Dendritic cell treated with granulocyte-macrophage colony-stimulating factor and Interleukin-4, amounts not matched to agents 40 ng/mL and 50 ng/mL, for 4 days (primary cell): Measurements from ENCODE around the gene IGLL5.
A peak's percentile ranks its signal among the peaks of the same experiment; 100 is the strongest.

Source experiments
- H3K27ac Mint-ChIP-seq: one replicate; pipeline ENCODE4 v1.8.0; 2022; ENCODE audit warnings: mild to moderate bottlenecking, mixed read lengths
- H3K27me3 Mint-ChIP-seq: one replicate; pipeline ENCODE4 v1.8.0; 2022; ENCODE audit warnings: mild to moderate bottlenecking, mixed read lengths
- H3K36me3 Mint-ChIP-seq: one replicate; pipeline ENCODE4 v1.8.0; 2022; ENCODE audit warnings: low read depth, mixed read lengths
- H3K4me1 Mint-ChIP-seq: one replicate; pipeline ENCODE4 v1.8.0; 2022; ENCODE audit warnings: low read depth, mixed read lengths
- H3K4me3 Mint-ChIP-seq: one replicate; pipeline ENCODE4 v1.8.0; 2022; ENCODE audit warnings: mild to moderate bottlenecking, moderate library complexity, mixed read lengths
- H3K9me3 Mint-ChIP-seq: one replicate; pipeline ENCODE4 v1.8.0; 2022; ENCODE audit warnings: mixed read lengths
- intact Hi-C: fragments of 100-400 bp; cut with micrococcal nuclease; formaldehyde crosslinking; loops from one replicate; pipeline ENCODE4 v1.15.0; 2022

Gene IGLL5

GRCh38 chr22:22924369-22925145 lies 36.9 kb downstream of the IGLL5 start:
- Mint-ChIP-seq H3K36me3 (no peaks in the 10 kb centered on the region), H3K4me3 (no peak overlapping the region), H3K9me3 (no peaks in the 10 kb centered on the region), H3K4me1 (peaks cover 43% of the 10 kb centered on the region), H3K27me3 (peaks cover 8% of the 10 kb centered on the region), H3K27ac (peak overlapping the region; percentile 55)
- intact Hi-C loops: no loop called here

GRCh38 chr22:22925146-22925804 lies 37.7 kb downstream of the IGLL5 start:
- Mint-ChIP-seq H3K27me3 (peaks cover 8% of the 10 kb centered on the region), H3K4me3 (no peak overlapping the region), H3K9me3 (no peaks in the 10 kb centered on the region), H3K36me3 (no peaks in the 10 kb centered on the region), H3K27ac (peak overlapping the region; percentile 73), H3K4me1 (peaks cover 51% of the 10 kb centered on the region)
- intact Hi-C loops: no loop called here

- Mint-ChIP-seq H3K4me3 (no peak overlapping the region), H3K4me1 (peaks cover 57% of the 10 kb centered on the region), H3K27ac (peak overlapping the region; percentile 73), H3K36me3 (no peaks in the 10 kb centered on the region), H3K27me3 (peaks cover 8% of the 10 kb centered on the region), H3K9me3 (no peaks in the 10 kb centered on the region)
- intact Hi-C loops: no loop called here
These were observed 38.3 kb downstream of the IGLL5 start for GRCh38 chr22:22925805-22926369.

DNA sequence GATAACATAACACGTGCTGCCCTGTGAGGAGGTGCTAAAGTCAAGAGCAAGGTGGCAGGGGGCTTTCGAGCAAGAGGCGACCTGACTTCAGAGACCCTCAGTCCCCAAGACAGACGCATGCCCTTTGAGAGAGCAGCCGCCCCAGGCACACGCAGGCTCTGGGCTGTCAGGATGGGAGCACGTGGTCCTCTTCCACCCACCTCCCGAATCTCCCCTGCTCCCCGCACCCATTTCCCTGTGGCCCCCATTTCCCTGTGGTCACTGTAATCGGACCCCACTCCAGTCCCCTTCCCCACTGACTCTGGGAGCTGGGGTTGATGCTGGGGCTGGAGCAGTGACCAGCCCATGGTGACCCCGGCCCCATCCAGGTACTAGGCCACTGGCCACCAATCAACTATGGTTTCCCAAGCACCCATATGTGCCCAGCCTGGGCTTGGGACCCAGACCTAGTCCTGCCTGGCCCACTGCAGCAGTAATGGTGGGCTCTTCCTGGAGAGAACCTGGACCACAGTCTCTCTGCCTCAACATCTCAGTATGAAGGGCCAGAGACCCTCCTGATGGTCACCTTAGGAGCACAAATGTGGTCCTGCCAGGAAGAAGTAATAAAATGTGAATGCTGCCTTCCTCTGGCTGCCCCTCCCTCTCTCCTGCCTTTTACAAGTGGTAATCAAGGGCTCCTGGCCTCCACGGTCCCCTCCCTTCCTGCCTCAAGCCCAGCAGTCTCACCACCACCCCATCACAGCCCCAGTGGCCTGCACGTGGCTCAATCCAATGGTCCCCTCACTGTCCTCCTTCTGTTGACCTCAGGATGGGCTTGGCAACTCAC lies 39.0 kb downstream of the IGLL5 start:
- H3K27ac Mint-ChIP-seq: peak overlapping the region; percentile 73
- H3K36me3 Mint-ChIP-seq: no peaks in the 10 kb centered on the region
- peaks cover 8% of the 10 kb centered on the region for H3K27me3 Mint-ChIP-seq
- peaks cover 64% of the 10 kb centered on the region for H3K4me1 Mint-ChIP-seq
- intact Hi-C loops: no loop called here
- no peak overlapping the region for H3K4me3 Mint-ChIP-seq
- H3K9me3 Mint-ChIP-seq: no peaks in the 10 kb centered on the region

GRCh38 chr22:22927196-22927887 lies 39.7 kb downstream of the IGLL5 start:
- intact Hi-C loops: no loop called here
- H3K9me3 Mint-ChIP-seq: no peaks in the 10 kb centered on the region
- H3K4me3 Mint-ChIP-seq: no peak overlapping the region
- H3K36me3 Mint-ChIP-seq: no peaks in the 10 kb centered on the region
- peaks cover 70% of the 10 kb centered on the region for H3K4me1 Mint-ChIP-seq
- H3K27me3 Mint-ChIP-seq: peaks cover 8% of the 10 kb centered on the region
- peak overlapping the region; percentile 73 for H3K27ac Mint-ChIP-seq

DNA sequence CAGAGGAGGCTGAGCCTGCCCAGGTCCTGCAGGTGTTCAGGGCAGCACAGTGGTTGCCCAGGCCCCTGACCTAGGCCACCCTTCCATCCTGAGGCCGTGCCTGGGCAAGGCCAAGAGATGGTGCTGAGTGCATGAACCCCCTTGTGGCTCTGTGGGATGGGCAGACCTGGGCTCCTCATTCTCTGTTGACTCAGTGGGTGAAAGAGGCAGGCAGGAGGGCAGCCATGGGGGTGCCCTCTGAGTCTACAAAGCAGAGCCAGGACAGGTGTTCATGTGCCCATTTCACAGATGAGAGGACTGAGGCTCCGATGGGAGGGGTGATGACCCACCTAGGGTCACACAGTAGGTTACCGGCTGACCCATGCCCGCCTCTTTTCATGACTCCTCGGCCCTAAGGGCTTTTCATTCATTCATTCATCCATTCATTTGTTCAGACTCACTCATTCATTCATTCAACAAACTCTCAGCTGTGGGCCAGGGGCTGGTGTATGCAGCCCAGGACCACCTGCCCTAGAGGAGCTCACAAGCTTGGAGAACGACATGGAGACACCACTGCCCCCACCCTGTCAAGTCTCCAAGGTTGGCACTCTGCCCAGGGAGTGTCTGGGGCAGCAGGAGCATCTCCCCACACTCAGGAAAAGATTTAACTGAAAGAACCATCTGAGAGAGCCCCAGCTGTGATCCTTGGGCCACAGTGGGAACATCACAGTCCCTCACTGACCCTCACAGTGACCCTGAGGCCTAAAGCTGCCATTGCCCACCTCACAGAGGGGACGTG lies 40.5 kb downstream of the IGLL5 start:
- Mint-ChIP-seq H3K27ac (peak overlapping the region; percentile 73), H3K27me3 (peaks cover 8% of the 10 kb centered on the region), H3K4me1 (peaks cover 77% of the 10 kb centered on the region), H3K36me3 (no peaks in the 10 kb centered on the region), H3K4me3 (no peak overlapping the region), H3K9me3 (no peaks in the 10 kb centered on the region)
- intact Hi-C loops: loop anchor here (1.0 kb wide), 1 partner anchor 19 kb away; no protein-coding TSS in a partner anchor

DNA sequence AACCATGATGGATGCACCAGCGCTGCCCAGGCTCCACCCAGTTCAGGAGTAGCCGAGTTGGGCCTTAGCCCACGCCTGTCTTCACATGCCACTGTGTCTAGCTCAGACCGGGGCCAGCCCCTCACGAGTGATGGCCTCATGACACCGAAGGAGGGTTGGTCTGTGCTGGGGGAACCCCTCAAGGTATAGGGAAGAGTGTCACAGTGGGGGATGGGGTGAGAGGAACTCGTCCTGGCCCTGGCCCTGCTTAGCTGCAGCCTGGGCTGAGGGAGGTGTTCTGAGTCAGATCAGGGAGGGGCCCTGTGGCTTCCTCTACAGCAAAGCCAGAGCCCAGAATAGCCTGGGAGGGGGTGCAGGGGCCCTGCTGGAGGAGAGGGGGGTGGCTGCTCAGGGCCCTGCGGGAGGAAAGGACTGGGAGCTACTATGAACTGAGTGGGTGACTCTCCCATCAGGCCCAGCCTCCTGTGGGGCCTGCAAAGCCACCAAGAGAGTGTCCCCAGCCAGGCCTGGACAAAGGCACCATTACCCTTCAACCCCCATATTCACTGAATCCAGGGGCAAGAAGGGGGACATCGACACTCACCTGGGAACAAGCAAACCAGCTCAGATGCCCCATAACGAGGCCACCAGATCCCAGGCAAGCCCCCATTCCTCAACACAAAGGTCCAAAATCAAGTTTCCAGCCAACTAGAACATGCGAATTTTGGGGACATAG lies 41.2 kb downstream of the IGLL5 start:
- H3K4me1 Mint-ChIP-seq: peaks cover 85% of the 10 kb centered on the region
- H3K27ac Mint-ChIP-seq: peak overlapping the region; percentile 73
- H3K4me3 Mint-ChIP-seq: peak overlapping the region; percentile 7
- H3K27me3 Mint-ChIP-seq: peaks cover 10% of the 10 kb centered on the region
- H3K9me3 Mint-ChIP-seq: no peaks in the 10 kb centered on the region
- no peaks in the 10 kb centered on the region for H3K36me3 Mint-ChIP-seq
- intact Hi-C loops: loop anchor here (1.0 kb wide), 1 partner anchor 18 kb away; no protein-coding TSS in a partner anchor

DNA sequence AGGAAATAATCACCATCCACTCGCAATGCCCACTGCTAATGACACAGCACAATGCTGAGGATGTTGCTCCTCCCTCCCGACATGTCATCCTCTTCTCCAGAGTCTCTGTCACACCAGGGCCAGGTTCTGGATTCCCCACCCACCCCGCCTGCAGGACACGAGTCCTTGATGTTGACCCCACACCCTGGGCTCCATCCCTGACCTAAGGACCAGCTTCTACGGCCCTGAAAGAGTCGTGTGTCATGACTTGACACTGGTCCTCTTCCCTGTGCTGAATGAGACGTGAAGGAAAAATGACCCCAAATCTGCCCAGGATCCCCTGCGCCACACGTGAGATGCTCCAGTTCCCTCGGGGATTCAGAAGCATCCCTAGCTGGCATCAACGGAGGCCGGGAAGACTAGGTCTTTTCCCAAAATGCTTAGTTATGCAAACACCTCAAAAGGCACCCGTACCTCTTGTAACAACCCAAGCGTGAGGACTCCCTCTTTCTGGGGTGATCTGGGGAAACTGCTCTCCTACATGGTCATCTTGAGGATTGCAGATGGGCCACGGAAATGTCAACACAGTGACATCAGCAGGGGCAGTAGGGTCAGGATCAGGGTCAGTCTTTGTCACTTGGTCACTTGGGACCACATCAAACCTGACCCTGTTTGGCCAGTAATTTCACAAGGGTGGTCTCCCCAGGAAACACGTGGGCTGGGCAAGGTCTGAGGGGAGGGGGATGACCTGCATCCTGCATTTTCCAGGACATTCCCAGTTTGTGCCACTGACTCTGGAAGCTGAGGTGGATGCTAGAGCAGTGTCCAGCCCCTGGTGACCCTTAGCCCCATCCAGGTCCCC lies 42.0 kb downstream of the IGLL5 start:
- Mint-ChIP-seq H3K4me3 (no peak overlapping the region), H3K36me3 (no peaks in the 10 kb centered on the region), H3K27me3 (peaks cover 7% of the 10 kb centered on the region), H3K27ac (peak overlapping the region; percentile 73), H3K9me3 (no peaks in the 10 kb centered on the region), H3K4me1 (peaks cover 86% of the 10 kb centered on the region)
- intact Hi-C loops: no loop called here

DNA sequence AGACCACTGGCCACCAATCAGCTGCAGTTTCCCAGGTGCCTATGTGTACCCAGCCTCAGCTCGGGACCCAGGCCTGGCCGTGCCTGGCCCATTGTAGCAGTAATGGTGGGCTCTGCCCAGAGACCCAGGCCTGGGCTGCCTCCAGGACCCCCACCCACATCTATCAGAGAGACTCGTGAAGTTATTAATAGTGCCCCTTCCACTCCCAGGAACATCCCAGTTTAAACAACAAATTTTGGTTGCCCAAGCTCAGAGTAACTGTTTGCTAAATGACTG lies 42.5 kb downstream of the IGLL5 start:
- H3K27me3 Mint-ChIP-seq: peaks cover 4% of the 10 kb centered on the region
- intact Hi-C loops: no loop called here
- H3K9me3 Mint-ChIP-seq: no peaks in the 10 kb centered on the region
- H3K4me3 Mint-ChIP-seq: no peak overlapping the region
- H3K36me3 Mint-ChIP-seq: no peaks in the 10 kb centered on the region
- peaks cover 88% of the 10 kb centered on the region for H3K4me1 Mint-ChIP-seq
- peak overlapping the region; percentile 73 for H3K27ac Mint-ChIP-seq

GRCh38 chr22:22930571-22931556 lies 43.2 kb downstream of the IGLL5 start:
- Mint-ChIP-seq H3K36me3 (no peaks in the 10 kb centered on the region), H3K27ac (peak overlapping the region; percentile 73), H3K4me3 (no peak overlapping the region), H3K4me1 (peaks cover 95% of the 10 kb centered on the region), H3K9me3 (no peaks in the 10 kb centered on the region), H3K27me3 (peaks cover 3% of the 10 kb centered on the region)
- intact Hi-C loops: no loop called here
